Measurements from ENCODE around the gene SPANXN5. TPM values are rescaled to one million over a fixed set of nuclear protein-coding genes. Genes with fewer than 3 reads are reported as not detected.
"Not testable (repeated sequence)": the region's sequence is repeated elsewhere in the genome, so short reads cannot be mapped to it uniquely, and the experiment has no call there.

Gene SPANXN5
- polyA plus RNA-seq, 1 donor from 2014 or later, result not detected

DNA sequence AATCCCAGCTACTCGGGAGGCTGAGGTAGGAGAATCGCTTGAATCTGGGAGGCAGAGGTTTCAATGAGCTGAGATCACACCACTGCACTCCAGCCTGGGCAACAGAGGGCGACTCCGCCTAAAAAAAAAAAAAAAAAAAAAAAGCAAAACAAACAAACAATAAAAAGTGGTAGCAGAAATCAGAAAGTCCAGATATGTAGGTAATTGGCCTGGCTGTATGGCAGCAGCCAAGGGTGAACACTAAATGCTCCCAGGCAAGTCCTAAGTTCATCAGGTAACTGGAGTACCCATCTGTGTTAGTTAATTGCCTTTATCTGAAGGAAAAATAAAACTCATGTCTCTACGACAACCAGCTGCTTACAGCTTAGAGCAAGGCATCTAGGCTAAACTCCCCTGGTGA is 31.2 kb downstream of the SPANXN5 start:
- not testable (repeated sequence) for H3K9me3 ChIP-seq (ENCODE audit: low read length); H3K9me2 ChIP-seq (ENCODE audit: insufficient read depth, low read length); H3K36me3 ChIP-seq (ENCODE audit: insufficient read depth, low read length); H3F3A ChIP-seq (ENCODE audit: insufficient read depth, low read length, poor library complexity, severe bottlenecking); H3K4me2 ChIP-seq (ENCODE audit: low read length); H2AFZ ChIP-seq (ENCODE audit: low read depth, low read length); H3K27ac ChIP-seq (ENCODE audit: low read length); H3K79me2 ChIP-seq (replicated peaks; ENCODE audit: insufficient read depth, low read length); H3K9ac ChIP-seq (ENCODE audit: low read length); H4K20me1 ChIP-seq (ENCODE audit: insufficient read depth); H3K27me3 ChIP-seq (ENCODE audit: insufficient read depth, low read depth, low read length); H3K4me3 ChIP-seq (ENCODE audit: low read length)

- H2AFZ ChIP-seq (ENCODE audit: low read depth, low read length); H3K79me2 ChIP-seq (replicated peaks; ENCODE audit: insufficient read depth, low read length); H3K9me3 ChIP-seq (ENCODE audit: low read length); H3F3A ChIP-seq (ENCODE audit: insufficient read depth, low read length, poor library complexity, severe bottlenecking); H4K20me1 ChIP-seq (ENCODE audit: insufficient read depth); H3K9ac ChIP-seq (ENCODE audit: low read length); H3K27ac ChIP-seq (ENCODE audit: low read length); H3K4me3 ChIP-seq (ENCODE audit: low read length); H3K9me2 ChIP-seq (ENCODE audit: insufficient read depth, low read length); H3K27me3 ChIP-seq (ENCODE audit: insufficient read depth, low read depth, low read length); H3K4me2 ChIP-seq (ENCODE audit: low read length); H3K36me3 ChIP-seq (ENCODE audit: insufficient read depth, low read length): not testable (repeated sequence)
Measured at GRCh38 chrX:52750952-52751351, 46.3 kb downstream of the SPANXN5 start, which contains the start of gene SSX2B. Gene SSX2B, plus strand, starts transcription at chrX:52751252. Its CDS starts 1,429 bp downstream, at chrX:52752681.

Small RNA genes within 50 kb of the gene (small RNA-seq; reads per million reads assigned to genes)
- gene AC244505.6, result 0 reads per million in 3 experiments
- 0 reads per million in 3 experiments for gene AC244505.7

Other genes with a start within 250 kb of the SPANXN5 start
- gene SSX7, start 142.5 kb downstream of the SPANXN5 start, polyA plus RNA-seq, result not detected in 2 replicates
- not detected in 2 replicates for gene SSX2, start 90.2 kb downstream of the SPANXN5 start, polyA plus RNA-seq
- gene SSX2B, start 46.2 kb downstream of the SPANXN5 start, polyA plus RNA-seq, result not detected in 2 replicates
- gene XAGE5, start 13.9 kb upstream of the SPANXN5 start, polyA plus RNA-seq, result not detected in 2 replicates
- not detected in 2 replicates for gene XAGE3, start 70.7 kb upstream of the SPANXN5 start, polyA plus RNA-seq
- gene FAM156B, start 99.9 kb upstream of the SPANXN5 start, polyA plus RNA-seq, result 57.9 and 111 TPM in 2 replicates
- 66.4 and 66.6 TPM in 2 replicates for gene FAM156A, start 161.1 kb upstream of the SPANXN5 start, polyA plus RNA-seq

Data from neural cell (in vitro differentiated cells).